Measurements from ENCODE around the gene RAB25. TPM values are rescaled to one million over a fixed set of nuclear protein-coding genes. Genes with fewer than 3 reads are reported as not detected.

RAB25 gene
- polyA plus RNA-seq, 1 experiment: not detected

DNA sequence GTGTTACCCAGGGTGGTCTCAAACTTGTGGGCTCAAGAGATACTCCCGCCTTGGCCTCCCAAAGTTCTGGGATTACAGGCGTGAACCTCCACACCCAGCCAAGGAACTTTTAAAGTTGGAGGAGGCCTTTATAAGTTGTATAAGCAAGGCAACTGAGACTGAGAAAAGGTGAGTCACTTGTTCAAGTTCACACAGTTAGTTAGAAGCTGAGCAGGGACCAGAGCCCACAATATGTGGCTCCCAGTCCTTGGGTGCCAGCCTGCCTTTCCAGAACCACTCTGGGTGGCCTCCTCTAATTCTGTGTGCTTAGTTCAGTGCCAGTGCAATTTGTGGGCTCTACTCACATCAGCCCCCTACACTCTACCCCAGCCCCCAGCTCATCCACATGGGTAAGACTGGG lies 3.7 kb downstream of the RAB25 start:
- Histone ChIP-seq H3K36me3 (ENCODE audit: control insufficient read depth, insufficient read depth, low read length) (no peaks in the 10 kb centered on the region), H3K27me3 (ENCODE audit: control insufficient read depth, insufficient read depth, low read length) (no peaks in the 10 kb centered on the region), H3K4me3 (ENCODE audit: low read depth, low read length) (no peak overlapping the region)
- ChIA-PET CTCF (interaction anchor here (1.1 to 3.9 kb wide), 7 partner anchors 10 to 126 kb away, joined by 3 to 20 read pairs (median 6); no protein-coding TSS in a partner anchor), POLR2A (no interaction called here)
- DNase-seq (ENCODE audit: low read depth): no peak
- TF ChIP-seq, protein P1, sequence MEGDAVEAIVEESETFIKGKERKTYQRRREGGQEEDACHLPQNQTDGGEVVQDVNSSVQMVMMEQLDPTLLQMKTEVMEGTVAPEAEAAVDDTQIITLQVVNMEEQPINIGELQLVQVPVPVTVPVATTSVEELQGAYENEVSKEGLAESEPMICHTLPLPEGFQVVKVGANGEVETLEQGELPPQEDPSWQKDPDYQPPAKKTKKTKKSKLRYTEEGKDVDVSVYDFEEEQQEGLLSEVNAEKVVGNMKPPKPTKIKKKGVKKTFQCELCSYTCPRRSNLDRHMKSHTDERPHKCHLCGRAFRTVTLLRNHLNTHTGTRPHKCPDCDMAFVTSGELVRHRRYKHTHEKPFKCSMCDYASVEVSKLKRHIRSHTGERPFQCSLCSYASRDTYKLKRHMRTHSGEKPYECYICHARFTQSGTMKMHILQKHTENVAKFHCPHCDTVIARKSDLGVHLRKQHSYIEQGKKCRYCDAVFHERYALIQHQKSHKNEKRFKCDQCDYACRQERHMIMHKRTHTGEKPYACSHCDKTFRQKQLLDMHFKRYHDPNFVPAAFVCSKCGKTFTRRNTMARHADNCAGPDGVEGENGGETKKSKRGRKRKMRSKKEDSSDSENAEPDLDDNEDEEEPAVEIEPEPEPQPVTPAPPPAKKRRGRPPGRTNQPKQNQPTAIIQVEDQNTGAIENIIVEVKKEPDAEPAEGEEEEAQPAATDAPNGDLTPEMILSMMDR (IDR thresholded peaks at IDR 0.05; ENCODE audit: insufficient read depth, low read depth, low read length): no peak

DNA sequence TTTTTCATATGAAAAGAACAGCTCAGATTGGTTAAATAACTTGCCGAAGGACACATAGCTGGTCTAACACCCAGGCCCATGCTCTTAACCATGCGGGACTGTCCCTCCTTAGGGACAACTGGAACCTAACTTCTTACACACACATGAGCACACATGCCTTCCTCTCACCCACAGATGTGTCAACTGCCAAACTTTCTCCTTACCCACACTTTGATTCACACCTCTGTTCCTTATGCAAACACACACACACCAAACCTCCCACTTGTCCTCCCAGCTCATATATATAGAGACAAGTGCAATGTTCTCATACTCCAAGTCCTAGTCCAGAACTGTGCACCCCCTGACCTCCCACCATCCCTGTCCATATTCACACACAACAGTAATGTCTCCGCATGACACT lies 4.3 kb downstream of the RAB25 start:
- ChIA-PET POLR2A (no interaction called here), CTCF (interaction anchor here (1.2 to 3.9 kb wide), 12 partner anchors 10 to 76 kb away, joined by 3 to 20 read pairs (median 6); no protein-coding TSS in a partner anchor)
- H3K27me3 ChIP-seq (ENCODE audit: control insufficient read depth, insufficient read depth, low read length): no peaks in the 10 kb centered on the region
- H3K4me3 ChIP-seq (ENCODE audit: low read depth, low read length): no peak overlapping the region
- H3K36me3 ChIP-seq (ENCODE audit: control insufficient read depth, insufficient read depth, low read length): no peaks in the 10 kb centered on the region
- TF ChIP-seq, protein P1 (IDR thresholded peaks at IDR 0.05; ENCODE audit: insufficient read depth, low read depth, low read length): no peak
- no peak for DNase-seq (ENCODE audit: low read depth)

- no peaks in the 10 kb centered on the region for H3K36me3 ChIP-seq (ENCODE audit: control insufficient read depth, insufficient read depth, low read length)
- H3K4me3 ChIP-seq (ENCODE audit: low read depth, low read length): no peak overlapping the region
- H3K27me3 ChIP-seq (ENCODE audit: control insufficient read depth, insufficient read depth, low read length): no peaks in the 10 kb centered on the region
- POLR2A ChIA-PET: interaction anchor here (0.5 kb wide), 2 partner anchors 41 to 223 kb away, joined by 3 to 19 read pairs; no protein-coding TSS in a partner anchor
- CTCF ChIA-PET: interaction anchor here (0.5 to 3.9 kb wide), 24 partner anchors 8 to 276 kb away, joined by 3 to 20 read pairs (median 4); partner anchors contain the start of gene SSR2
- TF ChIP-seq, protein P1 (IDR thresholded peaks at IDR 0.05; ENCODE audit: insufficient read depth, low read depth, low read length): no peak
- DNase-seq (ENCODE audit: low read depth): no peak
These were observed 4.9 kb downstream of the RAB25 start for GRCh38 chr1:156065871-156066270.

- Histone ChIP-seq H3K27me3 (ENCODE audit: control insufficient read depth, insufficient read depth, low read length) (no peaks in the 10 kb centered on the region), H3K36me3 (ENCODE audit: control insufficient read depth, insufficient read depth, low read length) (no peaks in the 10 kb centered on the region), H3K4me3 (ENCODE audit: low read depth, low read length) (no peak overlapping the region)
- TF ChIP-seq, protein P1 (IDR thresholded peaks at IDR 0.05; ENCODE audit: insufficient read depth, low read depth, low read length): no peak
- CTCF ChIA-PET: interaction anchor here (1.0 to 3.9 kb wide), 10 partner anchors 8 to 132 kb away, joined by 3 to 20 read pairs (median 4); no protein-coding TSS in a partner anchor
- POLR2A ChIA-PET: no interaction called here
- no peak for DNase-seq (ENCODE audit: low read depth)
These were observed 6.3 kb downstream of the RAB25 start for GRCh38 chr1:156067262-156067661.

DNA sequence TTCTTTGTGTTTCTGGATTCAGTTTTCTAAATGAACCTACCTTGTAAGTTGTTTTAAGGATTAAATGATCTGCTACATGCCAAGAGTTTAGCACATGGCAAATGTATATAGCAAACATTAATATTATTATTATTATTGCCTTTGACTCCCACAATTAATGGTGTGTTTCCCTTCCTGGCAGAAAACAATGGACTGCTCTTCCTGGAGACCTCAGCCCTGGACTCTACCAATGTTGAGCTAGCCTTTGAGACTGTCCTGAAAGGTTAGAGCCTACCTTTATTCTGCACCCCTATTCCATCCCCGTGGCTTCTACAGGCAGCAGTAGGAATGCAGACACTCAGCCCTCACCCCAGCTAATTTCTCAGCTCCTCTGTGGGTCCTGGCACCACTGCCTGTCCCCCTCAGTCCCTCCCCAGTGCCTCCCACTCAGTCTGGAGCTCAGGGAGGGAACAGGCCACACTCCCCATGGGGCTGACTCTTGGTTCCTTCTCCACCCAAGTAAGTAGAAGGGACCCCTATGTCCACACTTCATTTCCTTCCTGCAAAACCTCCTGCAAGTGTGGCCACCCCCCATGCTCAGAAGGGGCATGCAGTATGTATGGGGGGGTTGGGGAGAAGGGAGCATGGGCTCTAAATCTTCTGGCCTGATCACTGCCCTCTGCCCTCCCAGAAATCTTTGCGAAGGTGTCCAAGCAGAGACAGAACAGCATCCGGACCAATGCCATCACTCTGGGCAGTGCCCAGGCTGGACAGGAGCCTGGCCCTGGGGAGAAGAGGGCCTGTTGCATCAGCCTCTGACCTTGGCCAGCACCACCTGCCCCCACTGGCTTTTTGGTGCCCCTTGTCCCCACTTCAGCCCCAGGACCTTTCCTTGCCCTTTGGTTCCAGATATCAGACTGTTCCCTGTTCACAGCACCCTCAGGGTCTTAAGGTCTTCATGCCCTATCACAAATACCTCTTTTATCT lies 8.8 kb downstream of the RAB25 start:
- TF ChIP-seq, protein P1 (IDR thresholded peaks at IDR 0.05; ENCODE audit: insufficient read depth, low read depth, low read length): no peak
- H3K4me3 ChIP-seq (ENCODE audit: low read depth, low read length): no peak overlapping the region
- ChIA-PET POLR2A (no interaction called here), CTCF (interaction anchor here (0.6 kb wide), 1 partner anchor 21 kb away, joined by 3 read pairs; no protein-coding TSS in a partner anchor)
- no peaks in the 10 kb centered on the region for H3K36me3 ChIP-seq (ENCODE audit: control insufficient read depth, insufficient read depth, low read length)
- DNase-seq (ENCODE audit: low read depth): no peak
- H3K27me3 ChIP-seq (ENCODE audit: control insufficient read depth, insufficient read depth, low read length): no peaks in the 10 kb centered on the region
